HG03103 (cell line): ENCODE data around the gene PROX2.
A peak's percentile ranks its signal among the peaks of the same experiment; 100 is the strongest.

Experiments used
- ATAC-seq: cut with Tn5 transposase; IDR thresholded peaks from one replicate; pipeline ENCODE4 v1.9.1; 2021; ENCODE audit warnings: low read depth; ENCODE audit not compliant: unreplicated experiment

PROX2 gene

GRCh38 chr14:74875941-74876913 is at the start of gene PROX2:
PROX2 (minus strand) TSS chr14:74876145; CDS start chr14:74863834, 12,311 bp downstream.
- ATAC-seq, result no peak

- no peak for ATAC-seq
These were observed 48.1 kb upstream of the PROX2 start for GRCh38 chr14:74924061-74924460.

- ATAC-seq, result peak; percentile 91
These were observed 46.9 kb upstream of the PROX2 start, which contains the start of gene RPS6KL1 for GRCh38 chr14:74922752-74923401. RPS6KL1 (minus strand) TSS chr14:74923260; CDS start chr14:74921541, 1,719 bp downstream.

GRCh38 chr14:74921987-74922751 is 46.2 kb upstream of the PROX2 start:
- no peak for ATAC-seq

GRCh38 chr14:74921053-74921620 is 45.2 kb upstream of the PROX2 start:
- no peak for ATAC-seq

- no peak for ATAC-seq
These were observed 44.3 kb upstream of the PROX2 start for GRCh38 chr14:74920281-74920680.

GRCh38 chr14:74919421-74920165 is 43.6 kb upstream of the PROX2 start:
- no peak for ATAC-seq

- no peak for ATAC-seq
These were observed 42.4 kb upstream of the PROX2 start for GRCh38 chr14:74918380-74918779.

- no peak for ATAC-seq
These were observed 41.7 kb upstream of the PROX2 start for GRCh38 chr14:74917646-74918081.

- no peak for ATAC-seq
These were observed 41.2 kb upstream of the PROX2 start for GRCh38 chr14:74917178-74917543.

GRCh38 chr14:74915826-74916225 is 39.9 kb upstream of the PROX2 start:
- no peak for ATAC-seq

GRCh38 chr14:74915426-74915825 is 39.5 kb upstream of the PROX2 start:
- no peak for ATAC-seq

- ATAC-seq, result no peak
These were observed 38.1 kb upstream of the PROX2 start for GRCh38 chr14:74913986-74914573.

- ATAC-seq, result no peak
These were observed 37.5 kb upstream of the PROX2 start for GRCh38 chr14:74913393-74913910.

- no peak for ATAC-seq
These were observed 36.9 kb upstream of the PROX2 start for GRCh38 chr14:74912801-74913200.

GRCh38 chr14:74912111-74912510 is 36.2 kb upstream of the PROX2 start:
- ATAC-seq, result no peak

- no peak for ATAC-seq
These were observed 35.8 kb upstream of the PROX2 start for GRCh38 chr14:74911704-74912103.

- ATAC-seq, result no peak
These were observed 35.3 kb upstream of the PROX2 start for GRCh38 chr14:74911221-74911620.

GRCh38 chr14:74910556-74910955 is 34.6 kb upstream of the PROX2 start:
- ATAC-seq, result no peak
